Measurements from ENCODE around the gene HSPB9.

HSPB9 gene

DNA sequence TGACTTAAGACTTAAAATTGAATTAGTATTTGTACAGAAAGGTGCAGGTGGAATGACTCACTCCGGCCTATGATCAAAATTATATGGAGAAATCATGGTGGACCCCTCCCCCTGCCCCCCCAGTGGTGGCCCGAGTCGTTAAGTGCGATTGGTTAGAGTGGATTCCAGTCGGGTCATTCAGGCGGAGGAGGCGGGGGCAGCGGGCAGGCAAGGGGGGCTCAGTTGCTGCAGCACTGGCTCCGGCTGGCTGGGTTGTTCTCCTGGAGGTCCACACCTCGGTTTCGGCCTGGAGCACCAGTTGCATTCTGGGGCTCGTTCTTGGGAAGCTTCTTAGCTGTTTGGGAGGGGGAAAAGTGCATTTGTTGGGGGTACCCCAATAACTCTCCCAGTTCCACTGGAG, 3.0 kb downstream of the HSPB9 start:
- no peak for ATAC-seq
- TF ChIP-seq, protein P1, sequence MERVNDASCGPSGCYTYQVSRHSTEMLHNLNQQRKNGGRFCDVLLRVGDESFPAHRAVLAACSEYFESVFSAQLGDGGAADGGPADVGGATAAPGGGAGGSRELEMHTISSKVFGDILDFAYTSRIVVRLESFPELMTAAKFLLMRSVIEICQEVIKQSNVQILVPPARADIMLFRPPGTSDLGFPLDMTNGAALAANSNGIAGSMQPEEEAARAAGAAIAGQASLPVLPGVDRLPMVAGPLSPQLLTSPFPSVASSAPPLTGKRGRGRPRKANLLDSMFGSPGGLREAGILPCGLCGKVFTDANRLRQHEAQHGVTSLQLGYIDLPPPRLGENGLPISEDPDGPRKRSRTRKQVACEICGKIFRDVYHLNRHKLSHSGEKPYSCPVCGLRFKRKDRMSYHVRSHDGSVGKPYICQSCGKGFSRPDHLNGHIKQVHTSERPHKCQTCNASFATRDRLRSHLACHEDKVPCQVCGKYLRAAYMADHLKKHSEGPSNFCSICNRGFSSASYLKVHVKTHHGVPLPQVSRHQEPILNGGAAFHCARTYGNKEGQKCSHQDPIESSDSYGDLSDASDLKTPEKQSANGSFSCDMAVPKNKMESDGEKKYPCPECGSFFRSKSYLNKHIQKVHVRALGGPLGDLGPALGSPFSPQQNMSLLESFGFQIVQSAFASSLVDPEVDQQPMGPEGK (CRISPR knock-in tag; IDR thresholded peaks at IDR 0.05; ENCODE audit: borderline replicate concordance): no peak
- no peak for TF ChIP-seq SNAI2 (CRISPR knock-in tag; IDR thresholded peaks at IDR 0.05)

DNA sequence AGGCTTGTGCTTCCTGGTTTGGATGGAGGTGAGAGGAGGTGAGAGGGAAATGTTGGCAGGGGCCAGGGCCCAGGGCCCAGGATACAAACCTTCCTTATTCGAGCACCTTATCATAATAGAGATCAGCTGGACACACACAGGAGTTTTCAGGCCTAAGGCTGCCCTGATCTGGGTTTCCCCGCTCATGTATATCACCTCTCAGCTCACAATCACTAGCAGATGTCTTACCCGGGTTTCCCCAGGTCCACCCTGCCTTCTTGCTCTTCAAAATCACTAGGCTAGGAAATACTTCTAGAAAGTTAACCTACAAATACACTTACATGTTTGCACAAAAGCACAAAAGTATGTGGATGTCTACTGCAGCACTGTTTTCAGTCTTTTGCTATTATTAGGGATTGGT, 4.2 kb downstream of the HSPB9 start:
- TF ChIP-seq ZNF70 (CRISPR knock-in tag; IDR thresholded peaks at IDR 0.05): no peak
- TF ChIP-seq ZC3H10 (CRISPR knock-in tag; IDR thresholded peaks at IDR 0.05): no peak
- TF ChIP-seq RARB (CRISPR knock-in tag; IDR thresholded peaks at IDR 0.05): no peak
- TF ChIP-seq, protein P2, sequence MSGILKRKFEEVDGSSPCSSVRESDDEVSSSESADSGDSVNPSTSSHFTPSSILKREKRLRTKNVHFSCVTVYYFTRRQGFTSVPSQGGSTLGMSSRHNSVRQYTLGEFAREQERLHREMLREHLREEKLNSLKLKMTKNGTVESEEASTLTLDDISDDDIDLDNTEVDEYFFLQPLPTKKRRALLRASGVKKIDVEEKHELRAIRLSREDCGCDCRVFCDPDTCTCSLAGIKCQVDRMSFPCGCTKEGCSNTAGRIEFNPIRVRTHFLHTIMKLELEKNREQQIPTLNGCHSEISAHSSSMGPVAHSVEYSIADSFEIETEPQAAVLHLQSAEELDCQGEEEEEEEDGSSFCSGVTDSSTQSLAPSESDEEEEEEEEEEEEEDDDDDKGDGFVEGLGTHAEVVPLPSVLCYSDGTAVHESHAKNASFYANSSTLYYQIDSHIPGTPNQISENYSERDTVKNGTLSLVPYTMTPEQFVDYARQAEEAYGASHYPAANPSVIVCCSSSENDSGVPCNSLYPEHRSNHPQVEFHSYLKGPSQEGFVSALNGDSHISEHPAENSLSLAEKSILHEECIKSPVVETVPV (CRISPR knock-in tag; IDR thresholded peaks at IDR 0.05): no peak
- TF ChIP-seq, protein P3, sequence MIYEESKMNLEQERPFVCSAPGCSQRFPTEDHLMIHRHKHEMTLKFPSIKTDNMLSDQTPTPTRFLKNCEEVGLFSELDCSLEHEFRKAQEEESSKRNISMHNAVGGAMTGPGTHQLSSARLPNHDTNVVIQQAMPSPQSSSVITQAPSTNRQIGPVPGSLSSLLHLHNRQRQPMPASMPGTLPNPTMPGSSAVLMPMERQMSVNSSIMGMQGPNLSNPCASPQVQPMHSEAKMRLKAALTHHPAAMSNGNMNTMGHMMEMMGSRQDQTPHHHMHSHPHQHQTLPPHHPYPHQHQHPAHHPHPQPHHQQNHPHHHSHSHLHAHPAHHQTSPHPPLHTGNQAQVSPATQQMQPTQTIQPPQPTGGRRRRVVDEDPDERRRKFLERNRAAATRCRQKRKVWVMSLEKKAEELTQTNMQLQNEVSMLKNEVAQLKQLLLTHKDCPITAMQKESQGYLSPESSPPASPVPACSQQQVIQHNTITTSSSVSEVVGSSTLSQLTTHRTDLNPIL (CRISPR knock-in tag; IDR thresholded peaks at IDR 0.05; ENCODE audit: low read depth): no peak
- TF ChIP-seq, protein P4, sequence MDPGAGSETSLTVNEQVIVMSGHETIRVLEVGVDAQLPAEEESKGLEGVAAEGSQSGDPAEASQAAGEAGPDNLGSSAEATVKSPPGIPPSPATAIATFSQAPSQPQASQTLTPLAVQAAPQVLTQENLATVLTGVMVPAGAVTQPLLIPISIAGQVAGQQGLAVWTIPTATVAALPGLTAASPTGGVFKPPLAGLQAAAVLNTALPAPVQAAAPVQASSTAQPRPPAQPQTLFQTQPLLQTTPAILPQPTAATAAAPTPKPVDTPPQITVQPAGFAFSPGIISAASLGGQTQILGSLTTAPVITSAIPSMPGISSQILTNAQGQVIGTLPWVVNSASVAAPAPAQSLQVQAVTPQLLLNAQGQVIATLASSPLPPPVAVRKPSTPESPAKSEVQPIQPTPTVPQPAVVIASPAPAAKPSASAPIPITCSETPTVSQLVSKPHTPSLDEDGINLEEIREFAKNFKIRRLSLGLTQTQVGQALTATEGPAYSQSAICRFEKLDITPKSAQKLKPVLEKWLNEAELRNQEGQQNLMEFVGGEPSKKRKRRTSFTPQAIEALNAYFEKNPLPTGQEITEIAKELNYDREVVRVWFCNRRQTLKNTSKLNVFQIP (CRISPR knock-in tag; IDR thresholded peaks at IDR 0.05; ENCODE audit: borderline replicate concordance, low read depth): no peak
- no peak for ATAC-seq

DNA sequence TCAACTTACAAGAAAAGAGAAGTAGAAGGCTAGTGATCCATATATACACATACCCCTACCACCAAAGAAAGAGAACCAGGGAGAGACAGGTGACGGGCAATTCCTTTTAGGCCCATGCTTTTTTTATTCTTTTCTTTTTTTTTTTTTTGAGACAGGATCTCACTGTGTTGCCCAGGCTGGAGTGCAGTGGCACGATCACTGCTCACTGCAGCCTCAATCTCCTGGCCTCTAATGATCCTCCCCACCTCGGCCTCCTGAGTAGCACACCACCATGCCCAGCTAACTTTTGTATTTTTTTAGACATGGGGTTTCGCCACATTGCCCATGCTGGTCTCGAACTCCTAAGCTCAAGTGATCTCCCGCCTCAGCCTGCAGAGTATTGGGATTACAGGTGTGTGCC, 4.8 kb downstream of the HSPB9 start:
- ATAC-seq: no peak
- TF ChIP-seq, protein P1 (CRISPR knock-in tag; IDR thresholded peaks at IDR 0.05; ENCODE audit: borderline replicate concordance): no peak
- TF ChIP-seq ZC3H10 (CRISPR knock-in tag; IDR thresholded peaks at IDR 0.05) (no peak), TCF4 (CRISPR knock-in tag; IDR thresholded peaks at IDR 0.05; ENCODE audit: borderline replicate concordance) (no peak), ZFP3 (CRISPR knock-in tag; IDR thresholded peaks at IDR 0.05) (no peak), OSR1 (CRISPR knock-in tag; IDR thresholded peaks at IDR 0.05) (no peak), SNAI2 (CRISPR knock-in tag; IDR thresholded peaks at IDR 0.05) (no peak), ZFP30 (CRISPR knock-in tag; IDR thresholded peaks at IDR 0.05) (no peak), BACH2 (CRISPR knock-in tag; IDR thresholded peaks at IDR 0.05; ENCODE audit: borderline replicate concordance) (no peak), ZNF565 (CRISPR knock-in tag; conservative IDR thresholded peaks at IDR 0.05; ENCODE audit: low read depth) (no peak), ISL1 (CRISPR knock-in tag; IDR thresholded peaks at IDR 0.05) (no peak), ZNF70 (CRISPR knock-in tag; IDR thresholded peaks at IDR 0.05) (no peak), TOX (CRISPR knock-in tag; IDR thresholded peaks at IDR 0.05; ENCODE audit: borderline replicate concordance) (no peak)
- TF ChIP-seq, protein P4 (CRISPR knock-in tag; IDR thresholded peaks at IDR 0.05; ENCODE audit: borderline replicate concordance, low read depth): no peak

DNA sequence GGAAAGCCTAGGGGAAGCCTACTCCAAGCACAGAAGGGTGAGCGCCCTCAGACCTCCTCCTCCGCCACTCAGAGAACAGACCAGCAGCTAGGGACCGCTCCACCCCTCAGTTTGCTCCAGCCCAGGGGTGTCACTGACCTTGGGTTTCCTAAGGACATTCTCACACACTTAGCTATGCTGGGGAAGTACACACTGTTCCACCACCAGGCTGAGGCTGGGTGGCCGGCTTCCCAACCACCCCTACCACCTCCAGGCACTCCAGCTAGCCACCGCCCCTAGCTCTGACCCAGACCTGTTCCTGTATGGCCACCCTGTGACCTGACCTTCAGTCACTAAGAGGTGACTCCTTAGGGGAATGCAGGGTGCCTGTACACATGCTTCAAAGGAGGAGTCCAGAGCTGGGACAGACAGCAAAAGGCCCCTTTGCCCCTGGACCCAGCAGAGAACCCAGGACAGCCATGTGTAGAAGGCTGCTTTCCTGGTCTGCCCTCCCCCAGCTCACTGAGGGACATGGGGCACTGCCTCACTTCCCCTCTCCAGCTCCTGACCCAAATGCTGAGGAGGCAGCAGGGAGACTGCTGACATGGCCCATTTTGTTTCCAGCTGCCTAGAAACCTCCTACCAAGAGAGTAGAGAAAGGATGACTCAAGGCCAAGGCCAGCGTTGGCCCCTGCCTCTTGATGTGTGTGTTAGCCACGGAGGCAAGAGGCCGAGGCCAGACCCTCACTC, 6.7 kb downstream of the HSPB9 start:
- no peak for ATAC-seq
- TF ChIP-seq CSDC2 (CRISPR knock-in tag; IDR thresholded peaks at IDR 0.05) (no peak), ARNTL (CRISPR knock-in tag; IDR thresholded peaks at IDR 0.05; ENCODE audit: borderline replicate concordance, low read depth) (no peak), TCF4 (CRISPR knock-in tag; IDR thresholded peaks at IDR 0.05; ENCODE audit: borderline replicate concordance) (no peak), GLIS3 (CRISPR knock-in tag; IDR thresholded peaks at IDR 0.05) (no peak), ZNF8 (CRISPR knock-in tag; IDR thresholded peaks at IDR 0.05) (no peak), ZNF70 (CRISPR knock-in tag; IDR thresholded peaks at IDR 0.05) (no peak), ISL1 (CRISPR knock-in tag; IDR thresholded peaks at IDR 0.05) (no peak), BACH2 (CRISPR knock-in tag; IDR thresholded peaks at IDR 0.05; ENCODE audit: borderline replicate concordance) (no peak), TOX (CRISPR knock-in tag; IDR thresholded peaks at IDR 0.05; ENCODE audit: borderline replicate concordance) (no peak), ESRRG (CRISPR knock-in tag; IDR thresholded peaks at IDR 0.05) (no peak), RARB (CRISPR knock-in tag; IDR thresholded peaks at IDR 0.05) (no peak)
- TF ChIP-seq, protein P2 (CRISPR knock-in tag; IDR thresholded peaks at IDR 0.05): no peak
- TF ChIP-seq, protein P4 (CRISPR knock-in tag; IDR thresholded peaks at IDR 0.05; ENCODE audit: borderline replicate concordance, low read depth): no peak
